Activated T-helper 1 cell treated with anti-CD3 and anti-CD28 coated beads, Interleukin-12 subunit alpha, Interleukin-12 subunit beta, Interleukin-2, Interleukin-4 antibody, amounts not matched to agents 30 ng/mL and 10 ng/mL and 1 ng/mL, durations not matched to agents 14 hours and 24 hours and 36 hours (primary cell): Measurements from ENCODE around the gene STXBP6. TPM values are rescaled to one million over a fixed set of nuclear protein-coding genes. Genes with fewer than 3 reads are reported as not detected.

Experiments used
- DNase-seq: peaks from one replicate; pipeline ENCODE4 v3.0.0; 2021; ENCODE audit warnings: low spot score
- H3K27ac Mint-ChIP-seq: one replicate; pipeline ENCODE4 v1.8.0; 2021; ENCODE audit warnings: mild to moderate bottlenecking, mixed read lengths
- H3K27me3 Mint-ChIP-seq: one replicate; pipeline ENCODE4 v1.8.0; 2022; ENCODE audit warnings: mild to moderate bottlenecking, moderate library complexity, mixed read lengths; ENCODE audit not compliant: insufficient read depth
- H3K36me3 Mint-ChIP-seq: one replicate; pipeline ENCODE4 v1.8.0; 2021; ENCODE audit warnings: low read depth, mixed read lengths
- H3K4me1 Mint-ChIP-seq: one replicate; pipeline ENCODE4 v1.8.0; 2021; ENCODE audit warnings: low read depth, mixed read lengths
- H3K4me3 Mint-ChIP-seq: one replicate; pipeline ENCODE4 v1.8.0; 2021; ENCODE audit warnings: mild to moderate bottlenecking, moderate library complexity, mixed read lengths
- H3K9me3 Mint-ChIP-seq: one replicate; pipeline ENCODE4 v1.8.0; 2021; ENCODE audit warnings: mixed read lengths
- intact Hi-C: fragments of 100-400 bp; cut with micrococcal nuclease; formaldehyde crosslinking; loops from one replicate; pipeline ENCODE4 v1.15.1; 2024
- total RNA-seq: library from RNA; stranded (reverse); gene quantifications from 2 replicates; pipeline ENCODE4 v1.2.3, GENCODE V29; 2022

Gene STXBP6
- total RNA-seq, 1 donor from 2014 or later = not detected

- no peaks in the 10 kb centered on the region for H3K36me3 Mint-ChIP-seq
- H3K27ac Mint-ChIP-seq = no peak overlapping the region
- H3K9me3 Mint-ChIP-seq = no peaks in the 10 kb centered on the region
- no peak overlapping the region for H3K4me3 Mint-ChIP-seq
- no peaks in the 10 kb centered on the region for H3K4me1 Mint-ChIP-seq
- H3K27me3 Mint-ChIP-seq = peaks cover 45% of the 10 kb centered on the region
- intact Hi-C loops = no loop called here
- no peak for DNase-seq
Observed at GRCh38 chr14:25048170-25049016, 1.6 kb downstream of the STXBP6 start.

DNA sequence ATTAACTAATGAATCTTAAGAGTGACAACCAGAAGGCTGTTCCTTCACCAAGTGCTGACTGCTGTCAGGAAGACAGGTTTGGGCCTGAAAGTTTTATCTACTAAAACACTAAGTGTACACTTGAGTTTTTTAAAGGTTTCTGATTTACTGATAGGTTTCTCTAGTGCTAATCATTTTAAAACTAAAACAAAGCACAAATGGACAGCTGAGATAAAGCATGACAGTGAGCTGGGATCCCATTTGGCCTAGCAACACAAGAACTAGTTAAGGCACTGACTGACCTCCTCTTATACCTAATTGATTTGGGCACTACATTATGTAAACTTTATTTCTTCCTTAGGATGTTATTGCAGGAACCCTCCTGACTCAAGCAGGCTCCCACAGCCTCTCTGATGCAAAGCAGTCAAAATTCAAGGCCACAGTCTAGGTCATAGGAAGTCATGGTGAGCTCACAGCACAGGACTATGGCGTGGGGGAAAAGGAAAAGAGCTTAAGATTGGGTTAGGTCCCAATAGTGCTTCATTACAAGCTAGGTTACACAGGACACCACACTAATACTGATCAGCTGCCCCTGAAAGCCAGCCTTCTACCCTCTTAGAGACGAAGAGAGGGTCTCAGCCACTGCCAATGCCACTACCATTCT, 3.5 kb downstream of the STXBP6 start:
- intact Hi-C loops = no loop called here
- no peak for DNase-seq
- Mint-ChIP-seq H3K27ac (no peak overlapping the region), H3K4me1 (no peaks in the 10 kb centered on the region), H3K4me3 (no peak overlapping the region), H3K27me3 (peaks cover 37% of the 10 kb centered on the region), H3K36me3 (no peaks in the 10 kb centered on the region), H3K9me3 (no peaks in the 10 kb centered on the region)

DNA sequence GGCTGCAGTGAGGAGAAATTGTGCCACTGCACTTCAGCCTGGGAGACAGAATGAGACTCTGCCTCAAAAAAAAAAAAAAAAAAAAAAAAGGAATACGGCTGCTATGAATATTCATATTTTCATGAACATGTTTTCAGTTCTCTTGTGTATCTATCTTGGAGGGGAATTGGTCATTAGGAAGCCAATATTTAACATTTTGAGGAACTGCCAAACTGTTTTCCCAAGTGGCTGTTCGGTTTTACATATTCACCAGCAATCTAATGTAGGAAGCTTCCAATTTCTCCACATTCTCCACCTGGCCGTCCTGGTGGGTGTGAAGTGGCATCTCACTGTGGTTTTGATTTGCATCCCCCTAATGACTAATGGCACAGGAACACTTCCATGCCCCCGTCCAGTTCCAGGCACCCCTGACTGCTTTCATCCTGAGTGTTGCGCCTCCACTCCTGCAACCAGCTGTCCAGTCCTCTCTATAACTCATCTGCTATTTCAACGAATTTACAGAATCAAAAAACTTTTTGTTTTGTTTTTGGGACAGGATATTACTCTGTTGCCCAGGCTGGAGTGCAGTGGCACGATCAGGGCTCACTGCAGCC, 5.7 kb downstream of the STXBP6 start:
- H3K4me1 Mint-ChIP-seq = no peaks in the 10 kb centered on the region
- intact Hi-C loops = no loop called here
- DNase-seq = no peak
- H3K27me3 Mint-ChIP-seq = peaks cover 26% of the 10 kb centered on the region
- no peak overlapping the region for H3K27ac Mint-ChIP-seq
- no peaks in the 10 kb centered on the region for H3K9me3 Mint-ChIP-seq
- H3K4me3 Mint-ChIP-seq = no peak overlapping the region
- H3K36me3 Mint-ChIP-seq = no peaks in the 10 kb centered on the region

DNA sequence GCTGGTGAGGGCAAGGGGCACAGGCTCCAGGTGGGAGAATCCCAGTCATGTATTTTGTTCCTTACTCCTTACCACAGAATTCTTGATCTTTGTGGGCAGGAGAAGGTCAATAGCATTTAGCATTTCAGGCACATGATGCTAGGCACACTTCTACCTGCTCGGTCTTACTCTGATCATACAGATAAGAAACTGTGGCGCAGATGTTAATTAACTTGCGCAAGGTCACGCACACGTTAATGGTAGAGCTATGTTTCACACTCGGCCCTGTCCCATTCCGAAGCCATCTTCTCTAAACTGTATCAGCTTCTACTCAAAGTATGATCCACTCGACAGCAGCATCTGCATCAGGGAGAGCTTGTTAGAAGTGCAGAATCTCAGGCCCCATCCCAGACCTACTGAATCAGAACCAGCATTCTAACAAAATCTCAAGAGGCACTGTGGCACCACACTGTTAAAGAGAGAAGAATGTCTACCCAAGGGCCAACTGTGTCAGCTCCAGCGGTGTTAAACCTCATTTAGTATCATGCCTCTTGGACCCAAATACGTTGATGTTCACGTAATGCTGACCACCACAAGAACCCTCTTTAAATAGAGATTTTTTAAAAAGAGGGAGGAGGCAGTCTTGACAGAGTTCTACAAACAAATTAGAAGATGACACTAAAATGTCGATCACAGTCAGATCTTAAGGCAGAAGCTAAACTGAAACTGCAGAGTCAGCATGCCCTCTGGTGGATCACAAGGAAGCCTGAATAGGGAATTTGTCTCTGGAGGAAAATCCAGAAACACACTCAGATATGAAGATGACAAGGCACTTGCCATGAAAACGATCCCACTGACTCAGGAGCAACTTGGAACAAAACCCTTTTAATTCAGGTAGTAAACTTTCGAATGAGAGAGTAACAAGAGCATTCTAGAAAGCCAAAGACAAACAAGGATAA, 7.3 kb downstream of the STXBP6 start:
- Mint-ChIP-seq H3K36me3 (no peaks in the 10 kb centered on the region), H3K27me3 (peaks cover 17% of the 10 kb centered on the region), H3K4me1 (no peaks in the 10 kb centered on the region), H3K27ac (no peak overlapping the region), H3K4me3 (no peak overlapping the region), H3K9me3 (no peaks in the 10 kb centered on the region)
- intact Hi-C loops = no loop called here
- no peak for DNase-seq

DNA sequence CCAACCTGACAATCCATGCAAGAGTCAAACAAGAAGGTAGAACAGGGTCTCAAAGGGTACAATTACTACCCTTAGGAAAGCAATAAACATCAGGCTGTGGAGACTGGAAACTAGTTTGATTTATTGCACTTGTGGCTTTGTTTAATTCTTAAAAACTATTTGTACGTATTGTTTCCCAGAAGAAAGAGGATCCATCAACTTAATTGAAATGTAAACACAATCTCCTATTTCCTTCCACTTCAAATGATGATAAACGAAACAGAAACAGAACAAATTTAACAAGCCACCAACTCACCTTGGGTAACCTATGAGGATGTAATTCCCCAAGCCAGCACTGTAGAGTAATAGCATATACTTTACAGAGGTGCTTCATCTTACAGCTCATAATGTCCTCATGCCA, 8.0 kb downstream of the STXBP6 start:
- DNase-seq = no peak
- no peaks in the 10 kb centered on the region for H3K9me3 Mint-ChIP-seq
- no peaks in the 10 kb centered on the region for H3K36me3 Mint-ChIP-seq
- peaks cover 12% of the 10 kb centered on the region for H3K27me3 Mint-ChIP-seq
- H3K4me3 Mint-ChIP-seq = no peak overlapping the region
- H3K4me1 Mint-ChIP-seq = no peaks in the 10 kb centered on the region
- H3K27ac Mint-ChIP-seq = no peak overlapping the region
- intact Hi-C loops = no loop called here

DNA sequence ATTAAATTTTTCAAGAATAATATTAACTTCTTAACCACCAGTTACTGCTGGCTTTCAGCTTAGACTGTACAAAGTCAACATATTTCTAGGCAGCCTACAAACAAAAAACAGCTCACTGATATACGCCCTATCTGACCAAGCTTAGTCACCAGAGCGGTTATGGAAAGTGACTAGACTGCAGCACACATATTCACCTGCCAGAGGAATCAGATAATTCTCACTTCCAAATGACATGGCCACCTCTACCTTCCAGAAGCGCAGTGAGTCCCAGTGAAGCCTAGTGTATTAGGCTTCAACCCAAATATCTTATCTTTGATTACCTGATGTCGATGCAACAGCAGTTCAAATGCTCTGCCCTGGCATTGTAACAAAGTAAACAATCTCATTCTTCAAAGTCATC, 8.5 kb downstream of the STXBP6 start:
- DNase-seq = no peak
- Mint-ChIP-seq H3K36me3 (no peaks in the 10 kb centered on the region), H3K4me3 (no peak overlapping the region), H3K27ac (no peak overlapping the region), H3K4me1 (no peaks in the 10 kb centered on the region), H3K9me3 (no peaks in the 10 kb centered on the region), H3K27me3 (peaks cover 8% of the 10 kb centered on the region)
- intact Hi-C loops = no loop called here

DNA sequence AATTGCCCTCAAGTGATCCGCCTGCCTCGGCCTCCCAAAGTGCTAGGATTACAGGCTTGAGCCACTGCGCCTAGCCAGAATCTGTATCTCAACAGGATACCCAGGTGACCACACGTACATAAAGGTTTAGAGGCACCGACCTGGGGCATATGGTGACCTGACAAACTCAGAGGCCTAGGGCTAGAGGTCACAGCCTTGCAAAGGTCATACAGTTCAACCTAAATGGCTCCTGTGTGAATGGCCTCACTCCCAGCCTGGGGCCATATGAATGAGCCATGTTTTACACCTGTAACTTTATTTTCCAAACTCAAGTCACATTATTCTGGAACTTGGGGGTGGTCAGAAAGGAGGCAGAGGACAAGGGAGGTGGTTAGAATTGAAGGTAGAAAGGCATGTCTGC, 10.0 kb downstream of the STXBP6 start:
- intact Hi-C loops = no loop called here

GRCh38 chr14:25038044-25038668, 11.8 kb downstream of the STXBP6 start:
- DNase-seq = no peak
- Mint-ChIP-seq H3K27ac (no peak overlapping the region), H3K4me1 (no peaks in the 10 kb centered on the region), H3K9me3 (no peaks in the 10 kb centered on the region), H3K4me3 (no peak overlapping the region), H3K36me3 (no peaks in the 10 kb centered on the region), H3K27me3 (peaks cover 5% of the 10 kb centered on the region)
- intact Hi-C loops = no loop called here

More for the DNA sequence above, 10.0 kb downstream of the STXBP6 start:
- H3K27ac Mint-ChIP-seq = no peak overlapping the region
- peaks cover 5% of the 10 kb centered on the region for H3K27me3 Mint-ChIP-seq
- DNase-seq = no peak
- no peaks in the 10 kb centered on the region for H3K36me3 Mint-ChIP-seq
- no peak overlapping the region for H3K4me3 Mint-ChIP-seq
- H3K4me1 Mint-ChIP-seq = no peaks in the 10 kb centered on the region
- no peaks in the 10 kb centered on the region for H3K9me3 Mint-ChIP-seq

- intact Hi-C loops = no loop called here
- no peak overlapping the region for H3K4me3 Mint-ChIP-seq
- no peaks in the 10 kb centered on the region for H3K36me3 Mint-ChIP-seq
- no peak overlapping the region for H3K27ac Mint-ChIP-seq
- no peaks in the 10 kb centered on the region for H3K9me3 Mint-ChIP-seq
- DNase-seq = no peak
- H3K4me1 Mint-ChIP-seq = no peaks in the 10 kb centered on the region
- H3K27me3 Mint-ChIP-seq = peaks cover 5% of the 10 kb centered on the region
Observed at GRCh38 chr14:25037032-25037431, 12.9 kb downstream of the STXBP6 start.

DNA sequence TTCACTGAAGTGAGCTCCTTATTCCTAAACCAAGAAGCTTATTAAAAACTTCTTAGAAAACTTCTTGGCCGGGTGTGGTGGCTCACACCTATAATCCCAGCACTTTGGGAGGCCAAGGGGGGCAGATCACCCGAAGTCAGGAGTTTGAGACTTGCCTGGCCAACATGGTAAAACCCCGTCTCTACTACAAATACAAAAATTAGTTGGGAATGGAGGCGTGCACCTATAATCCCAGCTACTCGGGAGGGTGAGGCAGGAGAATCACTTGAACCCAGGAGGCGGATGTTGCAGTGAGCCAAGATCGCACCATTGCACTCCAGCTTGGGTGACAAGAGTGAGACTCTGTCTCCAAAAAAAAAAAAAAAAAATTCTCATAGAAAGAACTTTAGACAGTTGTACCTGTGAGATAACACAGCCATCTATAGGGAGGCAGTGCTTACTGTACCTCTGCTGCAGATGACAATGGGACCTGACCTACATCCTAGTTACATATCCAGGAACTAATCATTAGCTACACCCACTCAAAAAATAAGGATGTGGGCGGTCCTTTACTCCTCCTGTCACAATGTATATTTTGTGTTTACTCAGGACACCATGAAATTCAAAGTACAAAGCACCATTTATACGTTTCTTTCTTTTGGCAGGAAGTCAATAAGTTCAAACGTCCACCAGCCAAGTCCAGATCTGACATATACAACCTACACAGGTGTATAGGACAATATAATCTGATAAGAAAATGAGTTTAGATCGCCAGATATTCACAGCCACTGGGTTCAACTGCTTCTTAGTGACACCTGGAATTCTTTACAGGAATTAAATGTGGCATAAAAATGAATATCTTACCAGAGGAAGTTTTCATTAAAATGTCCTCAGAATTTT, 14.9 kb downstream of the STXBP6 start:
- Mint-ChIP-seq H3K36me3 (no peaks in the 10 kb centered on the region), H3K27ac (no peak overlapping the region), H3K4me1 (no peaks in the 10 kb centered on the region), H3K9me3 (no peaks in the 10 kb centered on the region), H3K27me3 (peaks cover 5% of the 10 kb centered on the region), H3K4me3 (no peak overlapping the region)
- DNase-seq = no peak
- intact Hi-C loops = no loop called here

DNA sequence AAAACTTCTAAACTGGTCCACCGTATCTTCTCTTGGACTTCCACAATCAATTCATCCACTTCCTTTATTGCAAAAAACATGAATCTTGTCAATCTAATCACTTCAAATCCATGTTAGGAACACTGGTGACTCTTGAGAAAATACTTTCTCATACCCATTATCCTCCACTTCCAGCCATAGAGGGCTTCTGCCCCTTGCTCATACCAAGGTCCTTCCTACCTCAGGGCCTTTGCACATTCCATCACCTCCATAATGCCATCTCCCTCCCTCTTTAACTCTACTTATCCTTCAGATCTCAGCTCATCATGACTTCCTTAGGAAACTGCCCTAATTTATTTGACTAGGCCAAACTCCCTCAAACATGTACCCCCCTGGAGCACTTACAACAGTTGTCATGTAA, 16.6 kb downstream of the STXBP6 start:
- DNase-seq = no peak
- H3K27me3 Mint-ChIP-seq = peaks cover 5% of the 10 kb centered on the region
- no peaks in the 10 kb centered on the region for H3K9me3 Mint-ChIP-seq
- no peaks in the 10 kb centered on the region for H3K4me1 Mint-ChIP-seq
- H3K4me3 Mint-ChIP-seq = no peak overlapping the region
- H3K27ac Mint-ChIP-seq = no peak overlapping the region
- H3K36me3 Mint-ChIP-seq = no peaks in the 10 kb centered on the region
- intact Hi-C loops = no loop called here
